Skeletal muscle cell (primary cell): Measurements from ENCODE around the gene RXRA.

Experiments used
- DNase-seq: peaks from one replicate; pipeline ENCODE4 v3.0.0-alpha.2; 2010; ENCODE audit warnings: low read depth
- H3K4me3 ChIP-seq: 2 replicates; pipeline ENCODE4 v1.5.1; 2011; ENCODE audit warnings: low read depth, mild to moderate bottlenecking, control low read depth, low read length, moderate library complexity

The RXRA gene

GRCh38 chr9:134433909-134434882 lies 107.9 kb downstream of the RXRA start:
- no peak overlapping the region for H3K4me3 ChIP-seq

DNA sequence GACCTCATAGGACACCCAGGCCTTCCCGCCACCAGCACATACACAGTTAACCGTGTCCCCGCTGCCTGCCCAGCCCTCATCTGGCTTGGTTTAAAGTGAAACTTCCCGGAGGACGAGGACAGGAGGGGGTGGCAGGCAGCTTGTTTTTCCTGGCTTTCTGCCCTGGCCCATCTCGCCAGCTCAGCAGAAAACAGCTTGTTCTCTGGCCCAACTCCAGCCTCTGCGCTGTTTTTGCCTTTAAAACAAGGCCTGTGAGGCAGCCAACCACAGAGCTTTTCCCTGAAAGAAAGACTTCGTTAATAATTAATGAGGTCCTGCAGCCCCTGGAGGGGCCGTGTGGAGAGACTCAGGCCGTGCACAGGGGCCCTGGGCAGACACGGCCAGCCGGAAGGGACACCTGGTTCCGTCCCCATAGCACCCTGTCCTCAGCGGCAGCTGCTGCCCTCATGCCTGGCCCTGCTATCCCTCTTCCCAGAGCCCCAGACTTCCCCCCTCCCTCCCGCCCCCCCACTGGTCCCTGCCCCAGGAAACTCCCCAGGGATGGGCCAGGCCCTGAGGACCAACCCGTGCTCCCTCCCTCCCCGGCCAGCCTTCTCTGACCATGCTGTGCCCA lies 108.7 kb downstream of the RXRA start:
- no peak overlapping the region for H3K4me3 ChIP-seq
- peak; percentile 93 for DNase-seq

More at GRCh38 chr9:134433909-134434882, 107.9 kb downstream of the RXRA start:
- DNase-seq = no peak

- H3K4me3 ChIP-seq = no peak overlapping the region
- no peak for DNase-seq
Measured at GRCh38 chr9:134435550-134436378, 109.5 kb downstream of the RXRA start.

DNA sequence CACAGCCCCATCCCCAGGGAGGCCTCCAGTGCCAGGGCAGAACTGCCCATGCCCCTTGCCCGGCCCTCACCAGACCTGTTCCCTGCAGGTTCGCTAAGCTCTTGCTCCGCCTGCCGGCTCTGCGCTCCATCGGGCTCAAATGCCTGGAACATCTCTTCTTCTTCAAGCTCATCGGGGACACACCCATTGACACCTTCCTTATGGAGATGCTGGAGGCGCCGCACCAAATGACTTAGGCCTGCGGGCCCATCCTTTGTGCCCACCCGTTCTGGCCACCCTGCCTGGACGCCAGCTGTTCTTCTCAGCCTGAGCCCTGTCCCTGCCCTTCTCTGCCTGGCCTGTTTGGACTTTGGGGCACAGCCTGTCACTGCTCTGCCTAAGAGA lies 110.1 kb downstream of the RXRA start:
- no peak for DNase-seq
- no peak overlapping the region for H3K4me3 ChIP-seq

DNA sequence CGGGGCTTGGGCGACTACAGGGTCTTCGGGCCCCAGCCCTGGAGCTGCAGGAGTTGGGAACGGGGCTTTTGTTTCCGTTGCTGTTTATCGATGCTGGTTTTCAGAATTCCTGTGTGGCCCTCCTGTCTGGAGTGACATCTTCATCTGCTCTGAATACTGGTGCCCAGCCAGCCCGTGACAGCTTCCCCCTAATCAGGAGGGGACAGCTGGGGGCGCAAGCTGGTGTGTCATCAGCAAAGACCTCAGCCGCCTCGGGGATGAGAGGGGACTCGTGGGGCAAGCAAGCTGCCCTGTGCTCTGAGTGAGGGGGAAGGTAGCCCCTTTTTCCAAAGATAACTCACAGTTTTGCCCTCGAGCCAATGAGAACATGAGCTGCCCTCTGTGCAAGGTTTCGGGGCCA lies 110.7 kb downstream of the RXRA start:
- H3K4me3 ChIP-seq = no peak overlapping the region
- DNase-seq = no peak

GRCh38 chr9:134437403-134438194 lies 111.3 kb downstream of the RXRA start:
- H3K4me3 ChIP-seq = no peak overlapping the region
- no peak for DNase-seq

DNA sequence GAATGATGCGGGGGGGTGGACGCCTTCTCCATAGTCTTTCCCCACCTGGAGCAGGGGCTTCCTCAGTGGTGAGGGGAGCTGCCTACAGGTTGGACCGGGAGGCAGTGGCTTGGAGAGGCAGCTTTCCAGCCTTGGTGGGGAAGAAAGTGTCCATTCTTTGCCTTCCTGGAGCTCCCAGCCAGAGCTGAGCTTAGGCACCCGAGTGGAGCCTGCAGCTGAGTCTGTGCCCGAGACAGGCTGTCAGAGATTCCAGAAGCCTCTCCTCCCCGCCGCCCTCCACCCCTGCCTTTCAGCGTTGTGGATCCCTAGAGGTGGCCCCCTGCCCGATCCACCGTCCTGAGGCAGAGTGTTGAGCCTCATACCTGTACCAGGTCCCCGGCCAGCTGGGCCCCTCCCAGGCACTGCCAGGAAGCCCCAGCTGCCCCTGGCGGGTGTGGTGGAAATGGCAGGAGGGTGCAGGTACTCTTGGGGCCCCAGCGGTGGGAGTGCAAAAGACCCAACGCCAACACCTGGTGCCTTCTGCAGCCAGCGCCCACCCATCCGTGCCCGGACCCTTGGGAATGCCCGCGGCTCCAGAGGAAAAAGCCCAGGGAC lies 112.0 kb downstream of the RXRA start:
- DNase-seq = no peak

DNA sequence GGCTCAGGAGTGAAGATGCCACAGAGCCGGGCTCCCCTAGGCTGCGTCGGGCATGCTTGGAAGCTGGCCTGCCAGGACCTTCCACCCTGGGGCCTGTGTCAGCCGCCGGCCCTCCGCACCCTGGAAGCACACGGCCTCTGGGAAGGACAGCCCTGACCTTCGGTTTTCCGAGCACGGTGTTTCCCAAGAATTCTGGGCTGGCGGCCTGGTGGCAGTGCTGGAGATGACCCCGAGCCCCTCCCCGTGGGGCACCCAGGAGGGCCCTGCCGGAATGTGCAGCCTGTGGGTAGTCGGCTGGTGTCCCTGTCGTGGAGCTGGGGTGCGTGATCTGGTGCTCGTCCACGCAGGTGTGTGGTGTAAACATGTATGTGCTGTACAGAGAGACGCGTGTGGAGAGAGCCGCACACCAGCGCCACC lies 113.1 kb downstream of the RXRA start:
- no peak for DNase-seq

More for the DNA sequence above, 112.0 kb downstream of the RXRA start:
- H3K4me3 ChIP-seq = no peak overlapping the region

DNA sequence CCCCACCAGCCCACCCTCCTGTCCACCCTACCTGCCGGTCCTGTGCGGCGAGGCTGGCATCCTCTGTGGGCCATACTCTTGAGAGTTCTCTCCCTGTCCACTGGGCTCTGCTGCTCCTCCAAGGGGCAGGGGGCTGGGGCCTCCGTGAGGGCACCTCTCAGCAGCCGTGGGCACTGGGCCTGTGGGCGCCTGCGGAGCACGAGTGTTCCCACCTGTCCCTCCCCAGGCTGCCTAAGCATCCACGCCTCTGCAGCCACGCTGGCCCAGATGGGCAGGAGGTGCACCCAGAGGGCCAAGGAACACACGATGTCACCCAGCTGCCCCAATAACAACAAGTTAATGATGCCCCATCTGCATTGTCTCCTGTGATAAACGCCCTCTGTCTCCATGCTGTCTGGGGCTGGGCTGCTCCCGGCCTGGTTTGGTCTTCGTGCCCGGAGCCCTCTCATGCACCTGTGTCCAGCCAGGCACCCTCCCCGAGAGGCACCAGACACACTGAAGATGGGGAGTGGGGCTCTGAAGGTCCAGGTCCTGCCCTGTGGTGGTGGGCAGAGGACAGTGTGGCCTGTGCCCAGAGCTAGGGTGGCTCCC lies 114.5 kb downstream of the RXRA start:
- H3K4me3 ChIP-seq = no peak overlapping the region
- no peak for DNase-seq

More for the DNA sequence above, 113.1 kb downstream of the RXRA start:
- no peak overlapping the region for H3K4me3 ChIP-seq

DNA sequence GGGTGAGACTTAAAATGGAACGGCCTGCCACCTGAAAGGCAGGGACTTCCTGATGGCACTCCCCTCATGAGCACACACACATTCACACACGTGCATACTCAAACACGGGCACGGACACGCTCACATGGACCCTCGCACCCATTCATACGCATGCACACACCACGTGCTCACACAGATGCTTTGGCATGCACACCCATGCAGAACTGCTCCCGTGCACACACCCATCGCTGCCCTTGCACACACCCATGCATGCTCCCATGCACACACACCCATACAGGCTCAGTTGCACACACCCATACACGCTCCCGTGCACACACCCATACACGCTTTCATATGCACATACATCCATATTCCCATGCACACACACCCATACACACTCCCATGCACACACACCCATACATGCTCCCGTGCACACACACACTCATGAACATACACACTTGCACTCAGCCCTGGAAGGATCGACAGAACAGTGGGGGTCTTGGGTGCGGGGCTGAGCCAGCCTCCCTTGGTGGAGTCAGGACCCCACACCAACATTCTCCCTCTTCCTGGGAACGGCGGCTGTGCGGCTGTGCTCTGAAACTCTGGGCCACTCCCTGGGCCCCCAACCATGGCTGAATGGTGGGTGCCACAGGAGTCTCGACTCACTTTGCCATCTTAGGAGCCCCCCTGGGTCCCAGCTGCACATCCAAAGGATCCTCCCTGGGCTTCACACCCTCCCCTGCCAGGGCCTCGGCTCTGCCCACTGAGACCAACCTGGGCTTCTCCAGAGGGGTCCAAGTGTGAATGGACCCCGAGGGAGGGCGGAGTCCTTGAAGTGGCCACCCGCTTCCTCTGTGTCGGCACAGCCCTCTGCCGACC lies 115.2 kb downstream of the RXRA start:
- no peak for DNase-seq
- no peak overlapping the region for H3K4me3 ChIP-seq

DNA sequence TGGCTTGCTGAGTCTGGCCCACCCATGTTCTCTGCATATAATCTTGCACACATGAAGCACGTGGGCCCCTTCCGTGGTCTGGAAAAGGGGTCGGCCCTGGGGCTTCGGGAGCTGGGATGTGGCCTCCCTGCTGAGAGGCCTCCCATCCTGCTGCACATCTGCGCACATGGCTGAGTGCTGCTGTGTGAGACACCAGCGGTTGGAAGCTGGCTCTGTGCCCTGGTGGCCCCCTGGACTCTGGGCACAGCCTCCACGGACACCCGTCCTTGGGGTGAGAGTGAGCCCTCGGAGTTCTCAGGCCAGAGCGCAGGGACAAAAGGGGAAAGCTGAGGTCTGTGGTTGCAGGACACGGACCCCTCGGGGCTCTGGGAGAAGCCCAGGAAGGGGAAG lies 115.8 kb downstream of the RXRA start:
- no peak for DNase-seq
- no peak overlapping the region for H3K4me3 ChIP-seq

DNA sequence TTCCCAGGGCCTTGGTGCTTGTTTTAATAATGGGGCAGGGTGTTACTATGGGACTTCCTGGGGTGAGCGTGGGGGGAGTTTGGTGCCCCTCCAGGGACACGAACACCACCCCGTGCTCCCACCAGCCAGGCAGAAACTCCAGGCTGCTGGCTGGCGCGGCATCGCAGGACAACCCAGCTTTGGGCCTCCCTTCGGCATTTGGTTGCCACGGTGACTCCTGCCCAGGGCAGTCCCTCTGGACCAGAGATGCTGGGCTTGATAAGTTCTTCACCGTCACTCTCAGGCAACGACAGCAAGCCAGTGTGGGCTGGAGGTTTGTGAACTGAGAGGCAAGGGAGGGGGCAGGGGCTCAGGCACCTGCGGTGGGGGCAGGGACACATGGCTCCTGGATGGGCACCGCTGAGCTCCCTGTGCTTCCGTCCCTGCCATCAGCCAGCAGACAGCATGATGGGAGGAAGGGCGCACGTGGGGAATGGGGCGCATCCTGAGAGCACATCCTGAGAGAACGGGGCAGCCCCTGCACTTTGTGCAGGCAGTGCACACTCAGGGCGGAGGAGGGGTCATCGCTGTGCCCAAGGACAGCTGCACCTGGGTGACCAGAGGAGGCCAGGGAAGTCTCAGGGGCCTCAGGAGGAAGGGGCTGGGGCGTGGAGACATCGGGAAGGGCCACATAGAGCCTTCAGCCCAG lies 116.4 kb downstream of the RXRA start:
- H3K4me3 ChIP-seq = no peak overlapping the region
- no peak for DNase-seq

DNA sequence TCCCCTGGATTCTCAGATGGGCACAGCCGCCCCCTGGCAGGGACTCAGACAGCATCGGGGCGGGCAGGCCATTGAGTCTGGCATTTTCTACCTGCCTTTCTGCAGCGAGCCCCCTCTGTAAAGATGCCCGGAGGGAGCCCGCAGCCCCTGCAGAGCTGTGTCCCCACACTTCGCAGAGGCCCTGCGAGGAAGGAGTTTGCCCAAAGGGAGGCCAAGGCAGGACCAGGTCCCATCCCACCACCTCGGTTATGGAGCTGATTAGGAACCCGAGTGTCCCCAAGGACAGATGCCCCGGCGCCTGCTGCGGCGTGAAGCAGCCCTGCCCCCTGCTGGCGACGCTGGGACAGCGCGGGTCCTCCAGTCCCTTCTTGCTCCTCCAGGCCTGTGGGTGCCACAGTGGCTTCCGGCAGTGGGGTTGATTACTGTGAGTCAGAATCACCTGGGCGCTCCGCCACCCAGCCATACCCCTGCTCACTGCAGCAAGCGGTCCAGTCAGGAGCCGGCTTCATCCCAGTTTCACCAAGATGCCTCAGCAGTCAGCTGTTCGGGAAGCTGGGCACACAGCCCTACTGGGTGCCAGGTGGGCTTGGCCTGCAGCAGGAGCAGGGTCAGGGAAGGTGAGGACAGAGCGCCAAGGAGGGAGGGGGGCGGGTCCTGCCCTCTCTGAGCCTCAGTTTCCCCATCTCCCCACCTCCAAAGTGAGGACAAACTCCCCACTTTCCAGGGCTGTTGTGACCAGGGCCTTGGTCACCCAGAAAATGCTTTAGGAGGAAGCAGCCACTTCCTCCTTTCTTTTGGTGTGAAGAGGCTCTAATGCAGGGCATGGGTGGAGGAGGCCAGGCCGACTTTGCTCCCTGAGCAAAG lies 117.2 kb downstream of the RXRA start:
- DNase-seq = peak; percentile 52
- H3K4me3 ChIP-seq = no peak overlapping the region

DNA sequence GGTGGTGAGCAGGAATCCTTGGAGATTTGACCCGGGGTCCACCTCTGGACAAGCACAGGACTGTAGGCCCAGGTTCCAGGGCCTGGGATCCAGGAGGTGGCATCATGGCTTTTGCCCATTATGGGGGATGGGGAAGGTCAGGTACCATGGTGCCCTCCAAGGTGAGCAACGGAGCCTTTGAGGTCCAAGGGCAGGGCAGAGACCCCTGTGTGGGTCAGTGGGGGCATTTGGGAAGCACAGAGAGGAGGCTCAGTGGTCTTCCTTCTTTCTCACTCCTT lies 117.7 kb downstream of the RXRA start:
- no peak for DNase-seq
- H3K4me3 ChIP-seq = no peak overlapping the region

- no peak for DNase-seq
- H3K4me3 ChIP-seq = no peak overlapping the region
Measured at GRCh38 chr9:134445000-134445399, 118.7 kb downstream of the RXRA start.

- no peak overlapping the region for H3K4me3 ChIP-seq
- peak; percentile 84 for DNase-seq
Measured at GRCh38 chr9:134449180-134449916, 123.1 kb downstream of the RXRA start.
